NCI-H146 (cell line): ENCODE results near the gene RABGAP1L.

Experiments
- DNase-seq: peaks from one replicate; lab custom pipeline; 2025; lab: John Stamatoyannopoulos, UW

RABGAP1L gene

DNA sequence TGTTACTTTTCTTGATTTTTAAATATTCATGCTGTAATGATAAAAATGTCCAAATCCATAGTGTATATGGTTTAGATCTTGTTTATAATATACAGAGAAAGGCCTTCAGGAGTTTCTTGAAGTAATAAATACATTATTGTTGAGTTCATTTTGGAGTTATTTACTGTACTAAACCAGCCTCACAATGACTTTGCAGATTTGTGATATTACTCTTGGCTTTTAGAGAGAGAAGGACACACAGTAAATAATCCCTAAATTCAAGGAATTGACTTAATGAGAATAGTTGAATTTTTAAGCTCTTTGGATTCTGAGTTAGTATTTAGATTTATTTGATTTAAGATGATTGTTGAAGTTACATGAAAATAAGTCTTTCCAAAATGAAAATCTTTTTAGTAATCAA, 38.9 kb downstream of the RABGAP1L start:
- no peak for DNase-seq

DNA sequence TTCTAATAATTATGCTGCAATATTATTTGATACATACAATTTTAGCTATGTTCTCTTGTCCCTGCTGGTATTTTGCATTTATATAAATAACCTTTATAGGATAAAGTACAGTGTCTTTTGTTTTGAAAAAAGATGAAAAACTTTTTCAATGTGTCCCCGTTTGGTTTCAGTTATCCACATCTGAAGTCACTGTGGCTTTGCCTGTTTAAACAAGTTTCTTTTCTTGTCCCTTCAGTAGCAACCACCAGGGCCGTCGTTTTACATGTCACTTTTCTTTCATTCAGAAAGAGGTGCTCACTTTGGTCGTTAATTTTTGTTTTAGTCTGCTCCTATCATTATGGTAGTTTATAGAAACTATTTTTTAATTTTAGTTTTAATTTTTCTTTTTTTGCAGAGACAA, 41.4 kb downstream of the RABGAP1L start:
- DNase-seq, result no peak

DNA sequence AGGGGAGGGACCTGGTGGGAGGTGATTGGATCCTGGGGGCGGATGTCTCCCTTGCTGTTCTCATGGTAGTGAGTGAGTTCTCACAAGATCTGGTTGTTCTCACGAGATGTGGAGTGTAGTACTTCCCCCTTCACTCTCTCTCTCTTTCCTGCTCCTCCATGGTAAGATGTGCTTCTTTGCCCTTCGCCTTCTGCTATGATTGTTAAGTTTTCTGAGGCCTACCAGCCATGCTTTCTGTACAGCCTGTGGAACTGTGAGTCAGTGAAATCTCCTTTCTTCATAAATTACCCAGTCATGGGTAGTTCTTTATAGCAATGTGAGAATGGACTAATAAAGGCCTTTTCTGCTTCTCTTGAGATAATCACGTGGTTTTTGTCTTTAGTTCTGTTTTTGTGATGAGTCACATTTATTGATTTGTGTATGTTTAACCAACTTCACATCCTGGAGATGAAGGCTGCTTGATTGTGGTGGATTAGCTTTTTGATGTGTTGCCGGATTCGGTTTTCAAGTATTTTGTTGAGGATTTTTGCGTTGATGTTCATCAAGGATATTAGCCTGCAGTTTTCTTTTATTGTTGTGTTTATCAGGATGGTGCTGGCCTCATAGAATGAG, 45.5 kb downstream of the RABGAP1L start:
- DNase-seq, result peak; percentile 20

GRCh38 chr1:174206148-174206836, 47.0 kb downstream of the RABGAP1L start:
- DNase-seq, result no peak

GRCh38 chr1:174209347-174210187, 50.2 kb downstream of the RABGAP1L start:
- DNase-seq, result no peak

DNA sequence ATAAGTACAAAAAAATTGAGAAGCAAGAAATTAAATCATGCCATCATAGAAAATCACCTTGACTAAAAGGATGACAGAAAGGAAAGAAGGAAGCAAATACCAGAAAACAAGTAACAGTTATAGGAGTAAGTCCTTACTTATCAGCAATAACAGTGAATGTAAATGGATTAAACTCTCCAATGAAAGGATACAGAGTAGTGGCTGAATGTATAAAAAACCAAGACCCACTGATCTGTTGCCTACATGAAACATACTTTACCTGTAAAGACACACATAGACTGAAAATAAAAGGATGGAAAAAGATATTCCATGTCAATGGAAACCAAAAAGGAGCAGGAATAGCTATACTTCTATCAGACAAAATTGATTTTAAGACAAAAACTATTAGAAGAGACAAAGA, 52.2 kb downstream of the RABGAP1L start:
- DNase-seq, result no peak

- no peak for DNase-seq
These were observed 56.4 kb downstream of the RABGAP1L start for GRCh38 chr1:174215766-174216165.

GRCh38 chr1:174217248-174217647, 57.9 kb downstream of the RABGAP1L start:
- DNase-seq, result no peak

- peak; percentile 14 for DNase-seq
These were observed 58.7 kb downstream of the RABGAP1L start for GRCh38 chr1:174217787-174218574.

DNA sequence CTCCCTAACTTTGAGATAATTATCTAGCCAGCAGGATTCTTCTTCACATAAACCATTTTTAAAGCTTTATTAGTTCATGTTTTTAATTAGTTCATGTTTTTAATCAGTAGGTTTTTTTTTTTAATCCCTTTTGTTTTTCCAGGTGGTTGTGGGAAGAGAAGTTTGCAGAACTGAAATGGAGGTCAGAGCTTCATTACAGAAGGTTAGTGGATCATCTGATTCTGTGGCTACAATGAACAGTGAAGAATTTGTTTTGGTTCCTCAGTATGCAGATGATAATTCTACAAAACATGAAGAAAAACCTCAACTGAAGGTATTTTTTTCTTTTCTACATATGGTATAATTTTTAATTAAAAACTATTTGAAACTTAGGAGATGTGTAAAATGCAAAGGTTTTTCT, 59.7 kb downstream of the RABGAP1L start:
- no peak for DNase-seq

DNA sequence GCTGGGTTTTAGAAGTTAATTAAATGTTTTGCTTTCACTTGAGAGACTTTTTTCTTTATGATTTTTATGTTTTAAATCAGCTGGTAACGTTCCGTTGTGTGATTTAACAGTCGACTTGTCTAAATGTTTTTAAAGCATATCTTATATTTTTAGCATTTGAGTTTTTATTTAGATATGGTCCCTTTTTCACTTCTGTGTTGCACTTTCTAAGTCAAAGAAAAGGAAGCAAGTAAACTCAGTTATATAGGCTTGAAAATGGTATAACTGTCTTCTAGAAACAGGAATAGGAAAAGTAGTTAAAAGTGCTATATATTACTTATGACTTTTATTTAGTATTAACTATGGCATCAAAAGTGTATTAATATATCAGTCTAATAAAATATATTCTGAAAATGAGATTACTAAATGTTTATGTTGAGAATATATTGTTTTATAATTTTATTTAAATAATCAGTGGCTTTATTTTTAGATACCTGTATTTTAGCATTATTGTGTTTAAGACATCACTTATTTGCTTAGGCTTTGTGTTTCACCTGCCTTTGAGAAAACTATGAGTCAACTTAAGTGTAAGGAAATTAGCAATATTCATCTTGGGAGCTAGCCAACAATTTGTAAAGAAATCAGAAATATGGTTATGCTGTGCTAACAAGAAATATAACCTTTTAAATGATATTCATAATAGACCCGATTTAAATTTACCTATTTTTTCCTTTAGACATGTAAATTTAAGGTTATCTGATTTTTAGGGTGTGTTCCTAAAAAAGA, 60.5 kb downstream of the RABGAP1L start:
- no peak for DNase-seq

DNA sequence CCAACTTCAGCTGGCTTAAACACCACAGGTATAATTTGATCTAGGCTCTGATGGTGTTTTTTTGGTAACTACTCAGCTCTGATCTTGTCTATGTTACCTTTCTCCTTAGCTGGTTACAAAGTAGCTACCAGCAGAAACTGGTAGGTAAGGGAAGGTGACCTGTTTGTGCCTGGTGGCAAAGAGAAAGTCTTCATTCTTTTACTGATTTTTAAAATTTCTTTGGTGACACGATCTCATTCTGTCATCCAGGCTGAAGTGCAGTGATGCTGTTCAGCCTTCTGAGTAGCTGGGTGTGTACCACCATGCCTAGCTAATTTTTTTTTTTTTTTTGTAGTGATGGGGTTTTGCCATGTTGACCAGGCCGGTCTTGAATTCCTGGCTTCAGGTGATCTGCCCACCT, 62.4 kb downstream of the RABGAP1L start:
- no peak for DNase-seq

- DNase-seq, result no peak
These were observed 63.0 kb downstream of the RABGAP1L start for GRCh38 chr1:174222166-174222949.

- no peak for DNase-seq
These were observed 65.3 kb downstream of the RABGAP1L start for GRCh38 chr1:174224641-174225040.

GRCh38 chr1:174225499-174226204, 66.3 kb downstream of the RABGAP1L start:
- no peak for DNase-seq

DNA sequence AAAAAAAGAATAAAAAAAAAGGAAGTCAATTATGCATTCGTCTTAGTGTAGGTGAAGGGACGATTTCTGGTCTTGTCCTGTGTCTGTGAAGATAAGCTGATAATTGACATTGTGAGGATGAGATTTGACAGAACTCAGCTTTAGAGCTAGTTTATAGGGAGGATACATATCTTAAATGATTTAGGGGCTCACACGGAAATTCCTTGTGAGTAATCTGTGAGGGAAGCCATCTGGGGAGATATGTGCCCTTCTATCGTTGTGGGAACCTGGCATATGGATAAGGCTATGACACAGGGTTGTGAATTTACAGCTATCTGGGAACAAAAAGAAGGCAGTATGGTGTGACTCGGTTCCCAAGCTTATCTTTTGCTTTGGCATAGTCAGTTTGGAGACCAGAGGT, 71.1 kb downstream of the RABGAP1L start:
- no peak for DNase-seq

DNA sequence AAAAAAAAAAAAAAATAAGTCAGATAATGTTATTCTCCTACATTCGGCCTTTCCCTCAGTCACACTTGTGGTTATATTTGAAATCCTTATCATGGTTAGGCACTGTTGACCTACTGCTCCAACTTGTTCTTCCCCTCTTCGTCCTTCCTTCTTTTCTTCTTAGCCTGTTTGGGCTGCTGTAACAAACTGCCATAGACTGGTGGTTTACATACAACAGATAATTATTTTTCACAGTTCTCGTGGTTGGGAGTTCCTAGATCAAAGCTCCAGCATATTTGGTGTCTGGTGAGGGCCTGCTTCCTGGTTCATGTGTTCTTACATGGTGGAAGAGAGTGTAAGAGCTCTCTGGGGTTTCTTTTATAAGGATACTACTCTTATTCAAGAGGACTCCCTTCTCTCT, 73.4 kb downstream of the RABGAP1L start:
- no peak for DNase-seq

DNA sequence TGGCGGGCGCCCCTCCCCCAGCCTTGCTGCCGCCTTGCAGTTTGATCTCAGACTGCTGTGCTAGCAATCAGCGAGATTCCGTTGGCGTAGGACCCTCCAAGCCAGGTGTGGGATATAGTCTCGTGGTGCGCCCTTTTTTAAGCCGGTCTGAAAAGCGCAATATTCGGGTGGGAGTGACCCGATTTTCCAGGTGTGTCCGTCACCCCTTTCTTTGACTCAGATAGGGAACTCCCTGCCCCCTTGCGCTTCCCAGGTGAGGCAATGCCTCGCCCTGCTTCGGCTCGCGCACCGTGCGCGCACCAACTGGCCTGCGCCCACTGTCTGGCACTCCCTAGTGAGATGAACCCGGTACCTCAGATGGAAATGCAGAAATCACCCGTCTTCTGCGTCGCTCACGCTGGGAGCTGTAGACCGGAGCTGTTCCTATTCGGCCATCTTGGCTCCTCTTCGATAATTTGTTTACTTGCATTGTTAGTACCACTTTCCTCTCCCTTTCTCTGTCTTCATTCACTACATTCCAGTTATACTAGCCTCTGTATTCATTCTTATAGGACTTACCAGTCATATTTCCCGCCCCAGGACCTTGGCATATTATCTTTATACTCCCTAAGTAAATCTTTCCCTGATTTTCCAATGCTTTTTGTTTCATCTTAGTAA, 79.7 kb downstream of the RABGAP1L start:
- DNase-seq, result peak; percentile 47

DNA sequence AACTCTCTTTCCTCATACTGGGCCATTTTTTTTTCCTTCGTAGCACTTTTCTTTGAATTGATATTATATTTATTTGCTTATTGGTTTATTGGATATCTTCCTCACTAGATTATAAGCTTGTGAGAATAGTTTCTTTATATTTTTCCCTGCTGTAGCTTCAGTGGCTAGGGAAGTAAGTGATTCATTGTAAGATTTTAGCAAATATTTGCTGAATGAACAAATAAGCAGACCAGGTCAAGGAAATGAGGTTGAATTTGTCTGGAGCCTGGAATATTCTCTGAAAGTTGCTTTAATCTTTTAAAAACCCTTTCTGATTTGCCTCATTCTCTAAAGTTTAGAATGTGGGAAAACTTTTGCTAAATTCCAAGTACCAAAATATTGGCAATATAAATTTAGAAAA, 80.2 kb downstream of the RABGAP1L start:
- DNase-seq, result no peak

- DNase-seq, result no peak
These were observed 83.5 kb downstream of the RABGAP1L start for GRCh38 chr1:174242856-174243255.
